SJSA1 (cell line): ENCODE measurements around the gene PLEKHB2. TPM values are rescaled to one million over a fixed set of nuclear protein-coding genes. Genes with fewer than 3 reads are reported as not detected.
"Not testable (repeated sequence)": the region's sequence is repeated elsewhere in the genome, so short reads cannot be mapped to it uniquely, and the experiment has no call there.

Experiments
- DNase-seq, 2 experiments: peaks; one replicate each; pipeline ENCODE4 v3.0.0-alpha.2; 2015 to 2020; ENCODE audit warnings: low spot score in 2 of 2, low read depth in 1 of 2
- H3K27ac ChIP-seq: fragments of 250-450 bp; sonication (Bioruptor Pico); 2 replicates; pipeline ENCODE4 v1.5.1; 2020; ENCODE audit warnings: mild to moderate bottlenecking, moderate library complexity
- H3K27me3 ChIP-seq: fragments of 250-450 bp; sonication (Bioruptor Pico); replicated peaks from 2 replicates; pipeline ENCODE4 v1.5.1; 2020; ENCODE audit warnings: mild to moderate bottlenecking, moderate library complexity
- H3K36me3 ChIP-seq: fragments of 250-450 bp; sonication (Bioruptor Pico); 2 replicates; pipeline ENCODE4 v1.5.1; 2020; ENCODE audit warnings: mild to moderate bottlenecking
- H3K4me1 ChIP-seq: fragments of 250-450 bp; sonication (Bioruptor Pico); replicated peaks from 2 replicates; pipeline ENCODE4 v1.6.1; 2021; ENCODE audit warnings: mild to moderate bottlenecking
- H3K4me3 ChIP-seq: fragments of 250-450 bp; sonication (Bioruptor Pico); 2 replicates; pipeline ENCODE4 v1.5.1; 2020; ENCODE audit warnings: mild to moderate bottlenecking
- H3K9me3 ChIP-seq: fragments of 250-450 bp; sonication (Bioruptor Pico); replicated peaks from 2 replicates; pipeline ENCODE4 v1.5.1; 2020; ENCODE audit warnings: mild to moderate bottlenecking
- total RNA-seq: library from RNA; depleted of rRNA; stranded (reverse); fragments of >200 nt; shearing (Covaris generic); gene quantifications from 2 replicates; pipeline ENCODE4 v1.2.3, GENCODE V29; 2014

PLEKHB2 gene
- total RNA-seq, 1 experiment from 2014 or later, result 119 TPM

DNA sequence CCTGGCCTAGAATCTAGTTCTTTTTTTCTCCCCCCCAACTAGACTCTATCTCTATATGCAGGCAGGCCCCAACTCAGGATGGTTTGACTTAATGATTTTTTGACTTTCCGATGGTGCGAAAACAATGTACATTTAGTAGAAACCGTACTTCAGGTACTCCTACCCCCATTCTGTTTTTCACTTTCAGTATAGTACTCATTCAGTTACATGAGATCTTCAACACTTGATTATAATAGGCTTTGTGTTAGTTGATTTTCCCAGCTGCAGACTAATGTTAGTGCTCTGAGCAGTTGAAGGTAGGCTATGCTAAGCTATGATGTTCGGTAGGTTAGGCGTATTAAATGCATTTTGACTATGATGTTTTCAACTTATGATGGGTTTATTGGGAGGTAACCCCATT lies 37.7 kb downstream of the PLEKHB2 start:
- Histone ChIP-seq H3K9me3 (no peaks in the 10 kb centered on the region), H3K4me3 (no peak overlapping the region), H3K27me3 (no peaks in the 10 kb centered on the region), H3K36me3 (peaks cover 62% of the 10 kb centered on the region), H3K27ac (no peak overlapping the region), H3K4me1 (no peaks in the 10 kb centered on the region)
- DNase-seq, result no peak

DNA sequence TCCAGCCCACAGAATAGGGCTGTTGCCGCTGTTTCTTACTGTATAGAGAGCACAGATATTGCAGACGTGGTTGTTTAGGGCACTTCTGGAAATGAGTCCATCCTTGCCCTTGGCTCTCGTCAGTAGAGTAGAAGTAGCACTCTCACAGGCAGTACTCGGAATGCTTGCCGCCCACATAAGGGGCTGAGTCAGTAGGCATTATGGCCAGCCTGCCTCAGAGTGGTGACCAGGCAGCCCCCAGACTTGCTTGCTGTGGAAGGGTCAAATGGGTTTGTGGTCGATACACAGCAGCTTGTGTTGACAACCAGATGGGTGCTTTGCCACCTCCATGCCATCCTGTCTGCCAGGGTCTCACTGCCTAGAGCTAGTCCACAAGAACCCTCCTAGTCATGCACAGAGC lies 38.7 kb downstream of the PLEKHB2 start:
- no peak overlapping the region for H3K27ac ChIP-seq
- DNase-seq, result no peak

DNA sequence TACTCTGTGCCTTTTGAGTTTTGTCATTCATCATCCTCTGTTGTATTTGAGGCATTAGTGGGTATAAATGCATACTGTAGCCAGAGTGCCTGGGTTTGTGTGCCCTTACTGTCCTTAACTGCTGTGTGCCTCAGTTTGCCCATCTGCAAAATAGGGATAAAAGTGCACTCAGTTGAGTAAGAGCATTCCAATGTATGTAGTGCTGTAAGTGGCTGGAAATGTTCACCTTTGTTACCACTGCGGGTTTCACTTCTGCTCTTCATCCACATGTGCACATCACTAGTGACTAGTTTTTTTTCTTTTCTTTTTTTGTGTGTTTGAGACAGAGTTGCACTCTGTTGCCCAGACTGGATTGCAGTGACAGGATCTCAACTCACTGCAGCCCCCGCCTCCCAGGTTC lies 39.9 kb downstream of the PLEKHB2 start:
- H3K4me3 ChIP-seq, result no peak overlapping the region
- H3K36me3 ChIP-seq, result peaks cover 70% of the 10 kb centered on the region

More for the DNA sequence above, 38.7 kb downstream of the PLEKHB2 start:
- Histone ChIP-seq H3K4me1 (no peaks in the 10 kb centered on the region), H3K36me3 (peaks cover 70% of the 10 kb centered on the region), H3K4me3 (no peak overlapping the region), H3K27me3 (no peaks in the 10 kb centered on the region), H3K9me3 (no peaks in the 10 kb centered on the region)

GRCh38 chr2:131146231-131146630 lies 41.1 kb downstream of the PLEKHB2 start:
- no peak for DNase-seq
- no peak overlapping the region for H3K4me3 ChIP-seq
- no peaks in the 10 kb centered on the region for H3K9me3 ChIP-seq
- no peak overlapping the region for H3K27ac ChIP-seq
- peaks cover 65% of the 10 kb centered on the region for H3K36me3 ChIP-seq
- H3K27me3 ChIP-seq, result no peaks in the 10 kb centered on the region
- H3K4me1 ChIP-seq, result no peaks in the 10 kb centered on the region

More for the DNA sequence above, 39.9 kb downstream of the PLEKHB2 start:
- Histone ChIP-seq H3K4me1 (no peaks in the 10 kb centered on the region), H3K9me3 (no peaks in the 10 kb centered on the region), H3K27ac (no peak overlapping the region), H3K27me3 (no peaks in the 10 kb centered on the region)
- no peak for DNase-seq

DNA sequence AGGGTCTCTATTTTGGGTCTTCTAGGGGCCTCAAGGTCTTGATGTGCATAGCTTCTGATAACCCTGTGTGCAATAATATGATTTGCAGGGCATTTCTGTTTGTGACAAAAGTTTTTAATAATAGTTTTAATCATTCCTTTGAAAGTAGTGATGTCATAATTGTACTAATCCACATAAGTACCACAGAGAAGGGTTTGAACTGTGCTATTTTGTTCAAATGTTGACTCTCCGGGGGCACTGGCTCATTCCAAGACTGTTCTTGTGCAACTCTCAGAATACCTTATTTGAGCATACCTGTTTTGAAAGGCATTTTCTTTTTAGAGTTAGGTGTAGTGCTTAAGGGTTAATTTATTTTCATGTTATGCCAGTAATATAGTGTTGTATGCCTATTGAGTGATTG lies 41.6 kb downstream of the PLEKHB2 start:
- peaks cover 62% of the 10 kb centered on the region for H3K36me3 ChIP-seq
- no peak overlapping the region for H3K27ac ChIP-seq
- H3K4me1 ChIP-seq, result no peaks in the 10 kb centered on the region
- H3K4me3 ChIP-seq, result no peak overlapping the region
- H3K9me3 ChIP-seq, result no peaks in the 10 kb centered on the region
- no peaks in the 10 kb centered on the region for H3K27me3 ChIP-seq
- DNase-seq, result no peak

DNA sequence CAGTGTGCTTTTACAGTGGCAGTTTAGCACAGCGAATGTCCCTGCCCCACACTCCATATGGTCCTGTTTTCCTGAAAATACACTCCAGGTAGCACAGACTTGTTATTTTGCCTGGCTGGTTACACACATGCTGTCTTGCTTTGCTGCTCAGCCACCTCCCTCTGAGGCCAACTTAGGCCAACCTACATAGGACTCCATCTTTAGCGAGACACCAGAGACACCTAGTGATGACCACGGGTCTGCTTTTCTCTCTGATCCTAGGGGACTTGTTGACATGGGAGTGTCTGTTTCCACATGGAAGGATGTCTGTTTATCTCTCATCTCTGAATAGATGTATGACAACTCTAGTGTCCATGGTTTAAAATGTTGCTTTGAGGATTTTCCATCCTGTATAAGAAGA lies 43.3 kb downstream of the PLEKHB2 start:
- Histone ChIP-seq H3K4me1 (no peaks in the 10 kb centered on the region), H3K4me3 (no peak overlapping the region), H3K27me3 (no peaks in the 10 kb centered on the region), H3K9me3 (no peaks in the 10 kb centered on the region), H3K27ac (no peak overlapping the region), H3K36me3 (peaks cover 54% of the 10 kb centered on the region)
- DNase-seq, result no peak

DNA sequence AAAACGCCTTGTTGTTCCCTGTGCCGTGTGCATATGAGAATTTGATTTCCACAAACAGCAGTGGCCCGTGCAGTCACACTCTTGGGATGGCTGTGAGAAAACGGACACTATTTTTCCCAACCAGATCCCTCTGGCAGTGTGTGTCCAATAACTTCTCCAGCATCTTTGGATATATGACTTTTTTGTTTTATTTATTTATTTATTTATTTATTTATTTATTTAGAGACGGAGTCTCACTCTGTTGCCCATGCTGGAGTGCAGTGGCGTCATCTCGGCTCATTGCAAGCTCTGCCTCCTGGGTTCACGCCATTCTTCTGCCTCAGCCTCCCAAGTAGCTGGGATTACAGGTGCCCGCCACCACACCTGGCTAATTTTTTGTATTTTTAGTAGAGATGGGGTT lies 45.0 kb downstream of the PLEKHB2 start:
- H3K4me1 ChIP-seq, H3K9me3 ChIP-seq, H3K4me3 ChIP-seq, H3K27ac ChIP-seq, H3K27me3 ChIP-seq, DNase-seq: not testable (repeated sequence)
- peaks cover 39% of the 10 kb centered on the region for H3K36me3 ChIP-seq

GRCh38 chr2:131151398-131151797 lies 46.3 kb downstream of the PLEKHB2 start:
- Histone ChIP-seq H3K9me3 (no peaks in the 10 kb centered on the region), H3K36me3 (peaks cover 36% of the 10 kb centered on the region), H3K4me3 (no peak overlapping the region), H3K4me1 (no peaks in the 10 kb centered on the region), H3K27ac (no peak overlapping the region), H3K27me3 (no peaks in the 10 kb centered on the region)
- DNase-seq, result no peak

DNA sequence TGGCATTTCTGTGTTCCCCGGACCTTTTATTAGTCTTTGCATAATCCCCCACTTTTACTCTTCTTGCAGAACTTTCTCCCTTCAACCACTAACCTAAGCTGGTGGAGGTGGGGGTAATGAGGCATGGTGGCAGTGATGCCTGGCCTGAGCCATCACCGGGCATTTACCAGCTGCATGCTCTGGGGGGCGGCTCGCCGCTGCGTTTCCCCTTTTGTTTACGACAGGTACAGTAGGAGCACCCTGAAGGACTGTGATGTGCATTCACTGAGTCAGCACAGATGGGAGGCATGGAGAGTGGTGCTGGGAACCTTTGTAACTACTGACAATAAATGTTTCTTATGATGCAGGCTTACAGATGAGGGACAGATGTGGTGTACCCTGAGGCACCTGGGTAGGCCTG lies 46.9 kb downstream of the PLEKHB2 start:
- H3K27ac ChIP-seq, result no peak overlapping the region
- no peaks in the 10 kb centered on the region for H3K9me3 ChIP-seq
- H3K36me3 ChIP-seq, result peaks cover 29% of the 10 kb centered on the region
- no peak for DNase-seq
- H3K4me3 ChIP-seq, result no peak overlapping the region
- no peaks in the 10 kb centered on the region for H3K4me1 ChIP-seq
- no peaks in the 10 kb centered on the region for H3K27me3 ChIP-seq

- H3K9me3 ChIP-seq, result no peaks in the 10 kb centered on the region
- no peak overlapping the region for H3K27ac ChIP-seq
- H3K27me3 ChIP-seq, result no peaks in the 10 kb centered on the region
- H3K4me1 ChIP-seq, result no peaks in the 10 kb centered on the region
- no peak overlapping the region for H3K4me3 ChIP-seq
- peaks cover 18% of the 10 kb centered on the region for H3K36me3 ChIP-seq
- no peak for DNase-seq
These were observed 48.4 kb downstream of the PLEKHB2 start for GRCh38 chr2:131153529-131153928.

GRCh38 chr2:131154071-131154531 lies 49.0 kb downstream of the PLEKHB2 start:
- peaks cover 15% of the 10 kb centered on the region for H3K36me3 ChIP-seq
- H3K4me3 ChIP-seq, result no peak overlapping the region
- DNase-seq, result peak; percentile 57 to 63
- no peak overlapping the region for H3K27ac ChIP-seq
- H3K4me1 ChIP-seq, result no peaks in the 10 kb centered on the region
- no peaks in the 10 kb centered on the region; the same call in 1 of the 2 replicates for H3K27me3 ChIP-seq
- H3K9me3 ChIP-seq, result no peaks in the 10 kb centered on the region

DNA sequence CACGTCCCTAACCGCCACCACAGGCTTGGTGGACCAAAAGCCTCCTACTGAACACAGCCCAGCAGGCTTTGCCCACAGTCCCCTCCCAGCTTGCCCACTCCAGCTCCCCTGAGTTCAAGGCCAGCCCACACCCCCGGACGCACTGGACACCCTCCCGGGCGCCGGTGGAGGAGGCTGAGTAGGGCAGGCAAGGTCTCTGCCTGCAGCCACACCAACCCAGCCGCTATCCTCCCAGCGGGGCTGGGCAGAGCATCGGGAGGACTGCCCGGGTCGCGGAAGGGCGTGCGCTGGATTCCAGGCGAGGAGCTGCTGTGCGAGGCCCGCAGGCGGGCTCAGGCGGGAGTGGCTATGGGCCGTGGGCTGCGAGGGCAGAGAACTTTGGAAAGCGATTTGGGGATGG lies 49.5 kb downstream of the PLEKHB2 start:
- Histone ChIP-seq H3K36me3 (peaks cover 9% of the 10 kb centered on the region), H3K27ac (no peak overlapping the region), H3K4me3 (no peak overlapping the region), H3K9me3 (no peaks in the 10 kb centered on the region), H3K4me1 (no peaks in the 10 kb centered on the region), H3K27me3 (no peaks in the 10 kb centered on the region; the same call in 1 of the 2 replicates)
- DNase-seq, result no peak

GRCh38 chr2:131155208-131155855 lies 50.2 kb downstream of the PLEKHB2 start:
- no peak for DNase-seq
- no peaks in the 10 kb centered on the region for H3K4me1 ChIP-seq
- H3K4me3 ChIP-seq, result no peak overlapping the region
- H3K27ac ChIP-seq, result no peak overlapping the region
- H3K36me3 ChIP-seq, result peaks cover 6% of the 10 kb centered on the region; the same call in 1 of the 2 replicates
- H3K9me3 ChIP-seq, result no peaks in the 10 kb centered on the region
- no peaks in the 10 kb centered on the region; the same call in 1 of the 2 replicates for H3K27me3 ChIP-seq

- no peak overlapping the region for H3K27ac ChIP-seq
- no peaks in the 10 kb centered on the region for H3K9me3 ChIP-seq
- no peaks in the 10 kb centered on the region; the same call in 1 of the 2 replicates for H3K27me3 ChIP-seq
- DNase-seq, result no peak
- no peak overlapping the region for H3K4me3 ChIP-seq
- no peaks in the 10 kb centered on the region for H3K36me3 ChIP-seq
- H3K4me1 ChIP-seq, result no peaks in the 10 kb centered on the region
These were observed 51.5 kb downstream of the PLEKHB2 start for GRCh38 chr2:131156452-131157149.
